Tibial artery (tissue), 4 donors: ENCODE results near the gene PSMB11.

Experiments
- DNase-seq, 2 donors: peaks; one replicate each; pipeline ENCODE4 v3.0.0-alpha.2; 2019
- H3K27ac ChIP-seq, 2 donors: fragments of 200-600 bp; sonication (generic) in 1 of 2; 1 replicate in 1 of 2; 2 replicates in 1 of 2; pipeline ENCODE4 v1.5.1; 2018 to 2019; ENCODE audit warnings: mild to moderate bottlenecking in 1 of 2
- H3K27me3 ChIP-seq, 2 donors: fragments of 200-600 bp; sonication (generic) in 1 of 2; one replicate each; pipeline versions ENCODE4 v1.5.1 to v1.6.0; 2016 to 2019
- H3K36me3 ChIP-seq, 3 donors: fragments of 200-600 bp; sonication (generic) in 2 of 3; one replicate each; pipeline ENCODE4 v1.5.1; 2016 to 2019; ENCODE audit warnings: mild to moderate bottlenecking in 2 of 3
- H3K4me1 ChIP-seq, 4 donors: fragments of 200-600 bp; sonication (generic) in 2 of 4; 1 replicate in 3 of 4; 2 replicates in 1 of 4; pipeline ENCODE4 v1.5.1; 2016 to 2019
- H3K4me3 ChIP-seq, 2 donors: fragments of 200-600 bp; sonication (generic) in 1 of 2; 1 replicate in 1 of 2; 2 replicates in 1 of 2; pipeline ENCODE4 v1.5.1; 2018 to 2019; ENCODE audit warnings: mild to moderate bottlenecking in 2 of 2
- H3K9me3 ChIP-seq, 3 donors: fragments of 200-600 bp; sonication (generic) in 1 of 3; one replicate each; pipeline ENCODE4 v1.5.1; 2016 to 2019
- CTCF ChIP-seq, 2 experiments: fragments of 200-600 bp in 1 of 2; fragments of 450-650 bp in 1 of 2; IDR thresholded peaks; one replicate each; pipeline ENCODE4 v1.5.1; 2017 to 2019; ENCODE audit warnings: antibody characterized with exemption in 2 of 2, mild to moderate bottlenecking in 1 of 2, moderate library complexity in 1 of 2
- intact Hi-C: fragments of 100-400 bp; cut with DNase I; formaldehyde crosslinking; loops from one replicate; pipeline ENCODE4 v1.15.0; 2023; ENCODE audit warnings: low total_unique reads

Gene PSMB11

DNA sequence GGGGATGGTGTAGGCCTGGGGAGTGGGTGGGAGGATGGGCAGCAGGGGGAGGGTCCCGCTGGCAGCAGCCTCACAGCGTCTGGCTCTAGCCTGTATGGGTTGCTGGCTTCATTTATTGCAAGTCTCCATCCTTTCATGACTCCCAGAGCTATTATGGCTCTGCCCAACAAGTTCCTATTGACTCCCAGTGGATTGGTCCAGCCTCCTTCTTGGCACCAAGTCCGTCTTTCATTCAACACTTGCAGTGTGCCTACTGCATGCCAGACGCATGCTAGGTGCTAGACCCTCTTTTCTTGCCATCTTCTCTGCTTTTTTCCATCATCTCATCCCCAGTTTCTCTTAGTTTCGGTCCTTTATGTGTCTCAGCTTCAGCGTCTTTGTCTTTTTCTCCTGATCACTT is 1.1 kb downstream of the PSMB11 start:
- Histone ChIP-seq H3K4me1 (no peaks in the 10 kb centered on the region), H3K27me3 (peaks cover 0 to 3% of the 10 kb centered on the region in 2 donors), H3K36me3 (no peaks in the 10 kb centered on the region), H3K9me3 (no peaks in the 10 kb centered on the region), H3K4me3 (no peak overlapping the region), H3K27ac (no peak overlapping the region)
- intact Hi-C loops = no loop called here
- DNase-seq = no peak
- TF ChIP-seq CTCF (IDR thresholded peaks at IDR 0.05) = no peak

GRCh38 chr14:23043754-23044153 is 1.7 kb downstream of the PSMB11 start:
- Histone ChIP-seq H3K36me3 (no peaks in the 10 kb centered on the region), H3K4me3 (no peak overlapping the region), H3K27me3 (peaks cover 0 to 3% of the 10 kb centered on the region in 2 donors), H3K9me3 (no peaks in the 10 kb centered on the region), H3K27ac (no peak overlapping the region), H3K4me1 (no peaks in the 10 kb centered on the region)
- intact Hi-C loops = no loop called here
- DNase-seq = no peak
- no peak for TF ChIP-seq CTCF (IDR thresholded peaks at IDR 0.05)

DNA sequence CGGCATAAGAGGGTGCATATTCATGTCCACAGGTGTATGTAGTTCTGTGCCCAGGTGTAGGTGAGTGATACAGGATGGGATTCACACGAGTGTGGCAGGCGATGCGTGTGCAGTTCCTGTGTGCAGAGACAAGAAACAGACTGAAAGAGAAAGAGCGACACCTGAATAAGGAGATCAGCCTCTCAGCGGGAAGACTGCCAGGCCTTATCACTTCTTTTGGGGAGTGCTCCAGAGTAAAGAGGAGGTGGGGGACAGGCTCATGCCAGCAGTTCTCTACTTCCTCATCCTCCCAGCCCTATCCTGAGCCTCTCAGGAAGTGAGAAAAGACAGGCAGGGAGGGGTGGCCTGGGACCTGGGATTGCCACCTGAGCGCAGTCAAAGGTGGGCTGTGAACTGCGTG is 2.8 kb downstream of the PSMB11 start:
- H3K4me3 ChIP-seq = no peak overlapping the region
- H3K27me3 ChIP-seq = peaks cover 0 to 3% of the 10 kb centered on the region in 2 donors
- no peak overlapping the region for H3K27ac ChIP-seq
- no peak for TF ChIP-seq CTCF (IDR thresholded peaks at IDR 0.05)
- no peak for DNase-seq
- intact Hi-C loops = no loop called here
- H3K36me3 ChIP-seq = no peaks in the 10 kb centered on the region
- H3K4me1 ChIP-seq = no peaks in the 10 kb centered on the region
- H3K9me3 ChIP-seq = no peaks in the 10 kb centered on the region

DNA sequence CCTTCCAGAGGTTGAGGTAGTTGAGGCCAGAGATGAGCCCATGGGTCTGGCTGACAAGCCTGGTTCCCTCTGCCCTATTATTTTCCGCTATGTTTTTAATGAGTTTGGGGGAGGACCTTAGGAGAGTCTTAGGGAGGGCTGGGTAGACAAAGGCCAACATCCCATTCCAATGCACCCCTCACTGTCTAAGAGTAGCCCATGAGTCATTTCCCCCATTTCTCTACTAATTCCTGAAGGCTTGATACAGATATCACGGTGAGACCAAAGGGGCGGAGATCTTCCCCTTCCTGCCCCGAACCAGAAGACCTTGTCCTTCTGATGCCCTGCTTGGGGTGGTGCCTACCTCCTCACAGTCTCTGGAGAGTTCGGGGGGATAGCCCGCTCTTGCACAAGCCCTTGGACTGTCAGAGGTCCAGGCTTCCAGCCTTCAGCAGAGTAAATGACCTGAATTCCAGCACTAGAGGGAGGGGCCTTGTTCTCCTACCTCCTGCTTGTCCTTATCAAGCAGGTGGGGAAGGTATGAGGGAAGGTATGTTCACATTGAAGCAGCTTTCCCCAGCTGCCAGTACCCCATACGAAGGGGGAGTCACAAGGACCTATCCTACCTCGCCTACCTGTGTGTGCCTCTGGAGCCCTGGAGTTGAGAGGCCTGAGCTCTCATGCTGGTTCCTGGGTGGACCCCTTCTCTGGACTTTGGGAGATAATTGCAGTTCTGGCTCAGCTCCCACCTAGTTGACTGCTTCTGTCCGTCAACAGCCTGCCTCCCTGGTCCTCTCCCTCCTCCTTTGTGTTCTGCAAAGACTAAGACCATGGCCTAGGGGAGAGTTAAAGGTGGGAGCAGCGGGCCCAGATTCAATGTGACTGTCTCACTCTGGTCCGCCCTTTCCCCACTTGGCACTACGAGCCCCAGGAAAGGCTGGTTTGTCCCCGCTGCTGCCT is 3.7 kb downstream of the PSMB11 start:
- no peak for DNase-seq
- Histone ChIP-seq H3K27ac (no peak overlapping the region), H3K9me3 (no peaks in the 10 kb centered on the region), H3K4me3 (no peak overlapping the region), H3K36me3 (no peaks in the 10 kb centered on the region), H3K4me1 (no peaks in the 10 kb centered on the region), H3K27me3 (peaks cover 0 to 3% of the 10 kb centered on the region in 2 donors)
- intact Hi-C loops = no loop called here
- TF ChIP-seq CTCF (IDR thresholded peaks at IDR 0.05) = no peak

DNA sequence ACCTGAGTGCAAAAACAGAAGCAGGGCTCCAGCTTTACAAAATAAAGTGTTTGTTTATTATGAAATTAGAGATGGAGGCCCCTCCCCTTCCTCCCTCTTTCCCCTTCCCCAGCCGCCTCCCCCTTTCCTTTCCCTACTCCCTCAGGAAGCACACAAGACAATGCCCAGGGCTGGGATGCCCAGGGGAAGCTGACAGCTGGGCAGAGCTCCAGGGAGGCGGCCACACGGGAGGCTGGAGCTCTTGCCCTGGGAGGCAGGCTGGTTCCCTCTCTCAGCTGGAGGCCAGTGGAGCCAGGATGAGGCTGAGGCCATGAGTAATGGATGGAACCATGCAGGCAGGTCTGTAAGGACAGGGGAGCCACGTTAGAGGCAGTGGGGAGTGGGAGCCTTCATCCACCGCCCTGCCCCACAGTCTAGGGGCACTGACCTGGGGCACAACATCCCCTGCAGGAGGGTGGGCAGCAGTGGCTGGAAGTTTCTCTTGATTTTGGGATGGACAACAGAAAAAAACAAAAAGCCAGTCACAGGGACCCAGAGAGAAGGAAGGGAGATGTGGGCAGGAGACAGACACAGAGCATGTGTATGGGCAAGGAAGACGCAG is 5.1 kb downstream of the PSMB11 start:
- Histone ChIP-seq H3K4me3 (no peak overlapping the region), H3K9me3 (no peaks in the 10 kb centered on the region), H3K27me3 (peaks cover 0 to 3% of the 10 kb centered on the region in 2 donors), H3K36me3 (no peaks in the 10 kb centered on the region), H3K4me1 (no peaks in the 10 kb centered on the region), H3K27ac (no peak overlapping the region)
- no peak for TF ChIP-seq CTCF (IDR thresholded peaks at IDR 0.05)
- no peak for DNase-seq
- intact Hi-C loops = no loop called here
